Lung (tissue), 12 donors: ENCODE results near the gene VWCE. TPM values are rescaled to one million over a fixed set of nuclear protein-coding genes. Genes with fewer than 3 reads are reported as not detected.

Source experiments
- ATAC-seq: fragments of 200-7000 bp; cut with Tn5 transposase; one replicate; pipeline ENCODE4 v1.9.1; 2020; ENCODE audit warnings: moderate number of reproducible peaks; ENCODE audit not compliant: insufficient read depth, low FRiP score
- DNase-seq, 3 donors: peaks; one replicate each; pipeline ENCODE4 v3.0.0-alpha.2; 2013 to 2017
- H3K27ac ChIP-seq, 2 donors: one replicate each; pipeline ENCODE4 v1.5.1; 2013; ENCODE audit warnings: mild to moderate bottlenecking in 2 of 2, moderate library complexity in 2 of 2, control low read depth in 1 of 2, inconsistent platforms in 1 of 2, low read depth in 1 of 2, low read length in 1 of 2
- H3K27me3 ChIP-seq, 3 donors: one replicate each; pipeline ENCODE4 v1.5.1; 2013; ENCODE audit warnings: low read length in 2 of 3; ENCODE audit not compliant: control insufficient read depth in 3 of 3, insufficient read depth in 3 of 3
- H3K36me3 ChIP-seq, 4 donors: one replicate each; pipeline ENCODE4 v1.5.1; 2013; ENCODE audit warnings: low read length in 4 of 4, mild to moderate bottlenecking in 1 of 4, moderate library complexity in 1 of 4; ENCODE audit not compliant: control insufficient read depth in 4 of 4, insufficient read depth in 4 of 4
- H3K4me1 ChIP-seq, 5 donors: one replicate each; pipeline ENCODE4 v1.5.1; 2013; ENCODE audit warnings: low read length in 5 of 5, mild to moderate bottlenecking in 2 of 5, moderate library complexity in 1 of 5; ENCODE audit not compliant: control insufficient read depth in 5 of 5, insufficient read depth in 5 of 5
- H3K4me3 ChIP-seq: one replicate; pipeline ENCODE4 v1.5.1; 2013; ENCODE audit warnings: mild to moderate bottlenecking, control low read depth, moderate library complexity
- H3K9ac ChIP-seq, 2 donors: one replicate each; pipeline ENCODE4 v1.5.1; 2013; ENCODE audit warnings: low read length in 2 of 2, control low read depth in 1 of 2; ENCODE audit not compliant: insufficient read depth in 1 of 2
- H3K9me3 ChIP-seq, 4 donors: one replicate each; pipeline ENCODE4 v1.5.1; 2013; ENCODE audit warnings: low read length in 3 of 4, mild to moderate bottlenecking in 1 of 4, moderate library complexity in 1 of 4; ENCODE audit not compliant: control insufficient read depth in 4 of 4, insufficient read depth in 3 of 4
- WGBS, 2 donors: extraction: QIAGEN DNeasy Blood & Tissue Kit; methylation state at CpG; one replicate each; pipeline ENCODE4 v1.1.7; 2013; 5-methylcytosine and 5-hydroxymethylcytosine counted together
- polyA plus RNA-seq, 2 donors: library from polyadenylated mRNA; stranded (reverse); fragments of 200-250 nt; gene quantifications; one replicate each; pipeline ENCODE4 v1.2.1, GENCODE V29; 2013
- total RNA-seq, 2 donors: library from RNA; depleted of rRNA in 1 of 2; stranded (reverse); fragments of >200 nt in 1 of 2; gene quantifications; one replicate each; pipeline ENCODE4 v1.2.1, GENCODE V29; 2014 to 2021
- TF ChIP-seq, protein P1 (sequence below): IDR thresholded peaks from 2 replicates; pipeline ENCODE4 v1.5.1; 2012; ENCODE audit warnings: mild to moderate bottlenecking; ENCODE audit errors: control extremely low read depth, extremely low read depth
- donor health status: control.
- donor health status: control.
- donor health status: Bipolar disorder and iron deficiency.
- donor health status: healthy.
- donor health status: DM: yes; HTN: yes; CAD: no.

Gene VWCE
- total and polyA plus RNA-seq, 4 donors = 0.13 to 1.2 (median 0.60) TPM

DNA sequence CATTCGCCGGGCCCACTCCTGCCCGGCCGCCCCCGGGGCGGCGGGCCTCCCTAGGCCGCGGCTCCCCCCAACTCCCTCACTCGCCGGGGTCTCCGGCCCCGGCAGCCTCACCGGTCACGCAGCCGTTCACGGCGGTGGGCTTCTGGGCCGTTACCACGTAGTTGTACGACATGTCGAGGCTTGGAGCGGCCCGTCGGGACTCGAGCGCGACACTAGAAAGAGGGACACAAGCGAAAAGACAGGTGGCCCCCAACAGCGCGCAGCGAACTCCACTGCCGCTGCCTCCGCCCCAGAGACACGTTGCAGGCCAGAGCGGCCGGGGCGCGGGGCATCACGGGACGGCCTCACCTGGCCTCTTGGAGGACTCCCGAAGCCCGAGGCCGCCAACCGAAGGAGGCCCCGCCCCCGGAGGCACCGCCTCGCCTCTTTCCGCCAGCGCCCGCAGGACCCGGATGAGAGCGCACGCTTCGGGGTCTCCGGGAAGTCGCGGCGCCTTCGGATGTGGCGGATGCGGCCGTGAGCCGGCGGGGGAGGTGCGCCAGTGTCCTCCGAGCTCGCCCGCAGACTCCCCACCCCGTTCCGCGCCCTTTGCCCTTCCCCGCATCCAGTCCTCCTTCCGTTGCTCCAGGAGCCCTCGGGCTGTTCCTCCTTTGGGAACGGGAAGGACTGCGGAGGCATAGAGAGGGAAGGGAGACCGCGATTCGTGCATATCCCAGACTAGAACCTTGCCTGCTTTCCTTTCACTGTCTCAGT, 37.9 kb upstream of the VWCE start, which contains the start of the genes DDB1 and TKFC:
TSS of gene DDB1 (minus strand) at position 309 of the 753 bp plus-strand sequence. CDS start at position 172, 137 bp downstream.
TSS of gene TKFC (plus strand) at position 432 of the 753 bp plus-strand sequence. CDS start 1,501 bp downstream, outside the sequence.
- peaks cover 7 to 30% (median 10%) of the 10 kb centered on the region in 5 donors for H3K4me1 ChIP-seq

DNA sequence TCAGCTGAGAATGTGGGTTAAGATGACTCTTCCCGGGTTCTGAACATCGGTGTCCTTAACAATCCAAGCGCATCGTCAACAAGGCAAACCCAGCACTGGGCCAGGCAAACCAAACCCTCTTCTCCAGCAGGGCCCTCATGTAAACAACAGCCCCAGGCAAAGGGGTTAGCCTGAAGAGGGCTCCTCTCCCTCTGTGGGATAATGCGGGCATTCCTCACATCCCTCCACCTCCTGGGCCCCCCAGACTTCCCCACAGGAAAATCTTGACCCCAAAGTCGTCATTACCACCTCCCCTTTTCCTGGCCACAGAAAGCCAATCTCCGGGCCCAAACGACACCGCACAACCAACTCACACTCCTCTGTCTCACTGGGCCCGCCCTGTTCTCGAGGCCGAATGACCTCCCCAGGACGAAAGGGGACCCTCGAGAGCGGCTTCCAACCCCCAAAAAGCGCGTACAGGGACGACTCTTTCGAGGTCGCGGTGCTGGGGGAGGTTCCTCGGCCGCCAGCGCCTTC, 37.2 kb upstream of the VWCE start:
- TF ChIP-seq, protein P1, sequence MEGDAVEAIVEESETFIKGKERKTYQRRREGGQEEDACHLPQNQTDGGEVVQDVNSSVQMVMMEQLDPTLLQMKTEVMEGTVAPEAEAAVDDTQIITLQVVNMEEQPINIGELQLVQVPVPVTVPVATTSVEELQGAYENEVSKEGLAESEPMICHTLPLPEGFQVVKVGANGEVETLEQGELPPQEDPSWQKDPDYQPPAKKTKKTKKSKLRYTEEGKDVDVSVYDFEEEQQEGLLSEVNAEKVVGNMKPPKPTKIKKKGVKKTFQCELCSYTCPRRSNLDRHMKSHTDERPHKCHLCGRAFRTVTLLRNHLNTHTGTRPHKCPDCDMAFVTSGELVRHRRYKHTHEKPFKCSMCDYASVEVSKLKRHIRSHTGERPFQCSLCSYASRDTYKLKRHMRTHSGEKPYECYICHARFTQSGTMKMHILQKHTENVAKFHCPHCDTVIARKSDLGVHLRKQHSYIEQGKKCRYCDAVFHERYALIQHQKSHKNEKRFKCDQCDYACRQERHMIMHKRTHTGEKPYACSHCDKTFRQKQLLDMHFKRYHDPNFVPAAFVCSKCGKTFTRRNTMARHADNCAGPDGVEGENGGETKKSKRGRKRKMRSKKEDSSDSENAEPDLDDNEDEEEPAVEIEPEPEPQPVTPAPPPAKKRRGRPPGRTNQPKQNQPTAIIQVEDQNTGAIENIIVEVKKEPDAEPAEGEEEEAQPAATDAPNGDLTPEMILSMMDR = no peak
- Histone ChIP-seq H3K9me3 (no peaks in the 10 kb centered on the region), H3K4me3 (peak overlapping the region; percentile 82), H3K9ac (peak overlapping the region; percentile 87 to 94), H3K27me3 (no peaks in the 10 kb centered on the region), H3K4me1 (peaks cover 7 to 30% (median 10%) of the 10 kb centered on the region in 5 donors), H3K27ac (peak overlapping the region; percentile 92 to 96), H3K36me3 (peaks cover 6 to 15% (median 10%) of the 10 kb centered on the region in 4 donors)
- WGBS, 2 donors = 0 to 1% methylated on average over 23 to 24 of the region's 24 CpGs
- DNase-seq = peak; percentile 23 to 33 (median 32)
- no peak for ATAC-seq

More for the DNA sequence above, 37.9 kb upstream of the VWCE start, which contains the start of the genes DDB1 and TKFC:
- Histone ChIP-seq H3K27me3 (no peaks in the 10 kb centered on the region), H3K9me3 (no peaks in the 10 kb centered on the region), H3K27ac (peak within 1 kb of the TSS; percentile 92 to 96), H3K9ac (peak within 1 kb of the TSS; percentile 94 to 99), H3K4me3 (peak within 1 kb of the TSS; percentile 82), H3K36me3 (peaks cover 5 to 10% (median 6%) of the 10 kb centered on the region in 4 donors)
- DNase-seq (peak; percentile 95 to 97 (median 96)), ATAC-seq (peak; percentile 95)
- TF ChIP-seq, protein P1 = no peak
- WGBS, 2 donors = 0 to 1% methylated on average over 68 to 81 of the region's 81 CpGs

DNA sequence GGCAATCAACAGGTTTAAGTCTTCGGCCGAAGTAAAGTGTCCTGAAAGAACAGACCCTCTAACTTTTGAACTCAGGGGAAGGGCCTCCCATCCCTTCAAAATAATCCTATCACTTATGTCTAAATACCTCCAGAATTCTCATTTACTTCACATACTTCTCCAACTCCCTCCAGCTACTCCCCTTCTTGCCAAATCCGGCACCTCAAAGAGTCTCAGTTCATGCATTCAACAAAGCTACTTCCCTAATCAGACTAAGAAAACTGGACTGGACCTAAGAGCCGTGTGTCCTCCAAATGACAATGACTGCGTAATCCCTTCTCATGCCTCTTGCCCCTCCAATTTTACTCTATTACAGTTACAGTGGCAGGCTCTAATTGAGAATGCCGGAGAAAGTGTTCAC, 36.5 kb upstream of the VWCE start:
- H3K36me3 ChIP-seq = peaks cover 11 to 20% (median 13%) of the 10 kb centered on the region in 4 donors
- WGBS, 2 donors = 62 to 63% methylated on average over 6 of the region's 6 CpGs
- H3K4me1 ChIP-seq = peaks cover 7 to 30% (median 10%) of the 10 kb centered on the region in 5 donors
- H3K9ac ChIP-seq = peak overlapping the region; percentile 87 to 94
- H3K27ac ChIP-seq = no peak overlapping the region
- ATAC-seq (no peak), DNase-seq (no peak)
- H3K27me3 ChIP-seq = no peaks in the 10 kb centered on the region
- H3K4me3 ChIP-seq = no peak overlapping the region
- H3K9me3 ChIP-seq = no peaks in the 10 kb centered on the region
- TF ChIP-seq, protein P1 = no peak
